ENCODE measurements around the gene MBD2. TPM values are rescaled to one million over a fixed set of nuclear protein-coding genes. Genes with fewer than 3 reads are reported as not detected.

The MBD2 gene
- polyA plus RNA-seq, 1 donor (not counting 4 experiments of a cell fraction or from before 2014, with no cell fraction given), result 212 TPM

DNA sequence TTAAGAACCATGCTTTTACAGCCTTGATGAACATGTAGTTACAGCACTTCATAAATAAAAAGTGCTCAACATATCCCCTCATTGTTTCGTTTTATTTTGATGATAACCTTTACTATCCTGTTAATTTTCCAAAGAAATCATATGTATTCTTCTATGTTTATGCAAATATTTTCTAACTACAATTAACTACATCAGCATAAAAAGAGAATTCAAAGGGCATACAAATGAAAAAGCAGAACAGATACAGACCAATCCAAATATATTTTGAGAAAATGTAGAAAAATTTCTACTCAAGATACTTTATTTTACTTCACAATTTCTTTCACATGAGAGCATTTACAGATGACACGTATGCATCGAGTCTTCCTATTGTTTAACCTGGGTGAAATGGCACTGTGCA, 69.1 kb downstream of the MBD2 start:
- FAIRE-seq (no peak), DNase-seq (ENCODE audit: low read depth, low spot score) (no peak)
- H3K4me2 ChIP-seq (ENCODE audit: control insufficient read depth, extremely low read depth, insufficient read depth, low read depth, low read length), result no peak overlapping the region
- no peak overlapping the region for H3K9ac ChIP-seq (ENCODE audit: control insufficient read depth, extremely low read depth, insufficient read depth, low read length)
- H3K36me3 ChIP-seq (ENCODE audit: control insufficient read depth in 2 of 2, extremely low read depth in 1 of 2, insufficient read depth in 2 of 2, low read length in 2 of 2), result peaks cover 14 to 38% of the 10 kb centered on the region in 2 experiments
- H2AFZ ChIP-seq (ENCODE audit: control insufficient read depth, low read length), result no peak overlapping the region
- dilution Hi-C loops (cut with MboI; ENCODE audit: extremely low pct_ligation_motif_present, low sequenced_read_pairs), result no loop called here
- H3K27me3 ChIP-seq (ENCODE audit: control insufficient read depth, extremely low read depth, insufficient read depth, low read length), result no peaks in the 10 kb centered on the region
- no peaks in the 10 kb centered on the region for H3K9me3 ChIP-seq (ENCODE audit: control insufficient read depth, low read depth, low read length)
- no peaks in the 10 kb centered on the region for H3K9me1 ChIP-seq (ENCODE audit: control insufficient read depth, extremely low read depth, insufficient read depth, low read length)
- peaks cover 33% of the 10 kb centered on the region for H3K4me1 ChIP-seq (ENCODE audit: control insufficient read depth, extremely low read depth, insufficient read depth, low read length)
- H3K79me2 ChIP-seq (ENCODE audit: control insufficient read depth, insufficient read depth, low read length), result peaks cover 16% of the 10 kb centered on the region
- no peak overlapping the region for H3K27ac ChIP-seq (ENCODE audit: control insufficient read depth, insufficient read depth, low read length)
- TF ChIP-seq, protein P1, sequence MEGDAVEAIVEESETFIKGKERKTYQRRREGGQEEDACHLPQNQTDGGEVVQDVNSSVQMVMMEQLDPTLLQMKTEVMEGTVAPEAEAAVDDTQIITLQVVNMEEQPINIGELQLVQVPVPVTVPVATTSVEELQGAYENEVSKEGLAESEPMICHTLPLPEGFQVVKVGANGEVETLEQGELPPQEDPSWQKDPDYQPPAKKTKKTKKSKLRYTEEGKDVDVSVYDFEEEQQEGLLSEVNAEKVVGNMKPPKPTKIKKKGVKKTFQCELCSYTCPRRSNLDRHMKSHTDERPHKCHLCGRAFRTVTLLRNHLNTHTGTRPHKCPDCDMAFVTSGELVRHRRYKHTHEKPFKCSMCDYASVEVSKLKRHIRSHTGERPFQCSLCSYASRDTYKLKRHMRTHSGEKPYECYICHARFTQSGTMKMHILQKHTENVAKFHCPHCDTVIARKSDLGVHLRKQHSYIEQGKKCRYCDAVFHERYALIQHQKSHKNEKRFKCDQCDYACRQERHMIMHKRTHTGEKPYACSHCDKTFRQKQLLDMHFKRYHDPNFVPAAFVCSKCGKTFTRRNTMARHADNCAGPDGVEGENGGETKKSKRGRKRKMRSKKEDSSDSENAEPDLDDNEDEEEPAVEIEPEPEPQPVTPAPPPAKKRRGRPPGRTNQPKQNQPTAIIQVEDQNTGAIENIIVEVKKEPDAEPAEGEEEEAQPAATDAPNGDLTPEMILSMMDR (optimal IDR thresholded peaks at IDR 0.05 in 1 of 3, IDR thresholded peaks at IDR 0.05 in 1 of 3, conservative IDR thresholded peaks at IDR 0.05 in 1 of 3; ENCODE audit: extremely low read depth in 1 of 3, insufficient read depth in 2 of 3, low read length in 3 of 3), result no peak
- no peak for TF ChIP-seq EZH2 (IDR thresholded peaks at IDR 0.05; ENCODE audit: low read length)
- no peak overlapping the region for H3K4me3 ChIP-seq (ENCODE audit: control insufficient read depth in 2 of 3, extremely low read depth in 1 of 3, insufficient read depth in 2 of 3, low read depth in 1 of 3, low read length in 3 of 3)
- H4K20me1 ChIP-seq (ENCODE audit: control insufficient read depth, extremely low read depth, insufficient read depth, low read length), result no peaks in the 10 kb centered on the region

DNA sequence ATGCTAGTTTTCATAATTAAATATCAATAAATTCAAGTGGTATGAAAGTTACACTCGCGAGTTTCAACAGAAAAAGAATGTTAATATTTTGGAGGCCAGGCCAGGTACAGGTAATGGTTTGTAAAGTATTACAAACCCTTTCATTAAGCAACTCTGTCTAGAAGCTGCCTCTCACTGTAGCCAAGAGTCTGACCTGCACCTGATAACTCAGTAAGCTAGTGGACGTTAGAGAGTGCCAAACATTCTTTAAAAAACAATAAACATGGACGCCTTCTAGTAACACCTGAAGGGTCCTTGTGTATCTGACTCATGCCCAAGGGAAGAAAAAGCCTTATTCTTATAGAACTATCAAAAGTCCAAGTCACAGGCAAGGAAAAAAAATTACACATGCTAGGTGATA, 70.2 kb downstream of the MBD2 start:
- no peaks in the 10 kb centered on the region for H3K9me3 ChIP-seq (ENCODE audit: control insufficient read depth, low read depth, low read length)
- no peak overlapping the region for H3K4me3 ChIP-seq (ENCODE audit: control insufficient read depth in 2 of 3, extremely low read depth in 1 of 3, insufficient read depth in 2 of 3, low read depth in 1 of 3, low read length in 3 of 3)
- TF ChIP-seq EZH2 (IDR thresholded peaks at IDR 0.05; ENCODE audit: low read length), result no peak
- TF ChIP-seq, protein P1 (optimal IDR thresholded peaks at IDR 0.05 in 1 of 3, IDR thresholded peaks at IDR 0.05 in 1 of 3, conservative IDR thresholded peaks at IDR 0.05 in 1 of 3; ENCODE audit: extremely low read depth in 1 of 3, insufficient read depth in 2 of 3, low read length in 3 of 3), result no peak
- peaks cover 11 to 28% of the 10 kb centered on the region in 2 experiments for H3K36me3 ChIP-seq (ENCODE audit: control insufficient read depth in 2 of 2, extremely low read depth in 1 of 2, insufficient read depth in 2 of 2, low read length in 2 of 2)
- H3K27me3 ChIP-seq (ENCODE audit: control insufficient read depth, extremely low read depth, insufficient read depth, low read length), result no peaks in the 10 kb centered on the region
- dilution Hi-C loops (cut with MboI; ENCODE audit: extremely low pct_ligation_motif_present, low sequenced_read_pairs), result no loop called here
- H3K9ac ChIP-seq (ENCODE audit: control insufficient read depth, extremely low read depth, insufficient read depth, low read length), result no peak overlapping the region
- no peaks in the 10 kb centered on the region for H4K20me1 ChIP-seq (ENCODE audit: control insufficient read depth, extremely low read depth, insufficient read depth, low read length)
- no peak overlapping the region for H2AFZ ChIP-seq (ENCODE audit: control insufficient read depth, low read length)
- no peaks in the 10 kb centered on the region for H3K9me1 ChIP-seq (ENCODE audit: control insufficient read depth, extremely low read depth, insufficient read depth, low read length)
- peaks cover 11% of the 10 kb centered on the region for H3K79me2 ChIP-seq (ENCODE audit: control insufficient read depth, insufficient read depth, low read length)
- no peak overlapping the region for H3K27ac ChIP-seq (ENCODE audit: control insufficient read depth, insufficient read depth, low read length)
- no peak overlapping the region for H3K4me2 ChIP-seq (ENCODE audit: control insufficient read depth, extremely low read depth, insufficient read depth, low read depth, low read length)
- peaks cover 40% of the 10 kb centered on the region for H3K4me1 ChIP-seq (ENCODE audit: control insufficient read depth, extremely low read depth, insufficient read depth, low read length)
- FAIRE-seq, result no peak
- DNase-seq (ENCODE audit: low read depth, low spot score), result no peak

Data from keratinocyte (primary cell).